Cortex of kidney (tissue), 1 donor: ENCODE results near the gene ERAL1.
"Not testable (repeated sequence)": the region's sequence is repeated elsewhere in the genome, so short reads cannot be mapped to it uniquely, and the experiment has no call there.

Experiments
- DNase-seq: peaks from one replicate; lab custom pipeline; 2025; lab: John Stamatoyannopoulos, UW

ERAL1 gene

GRCh38 chr17:28854457-28855335 is at the start of gene ERAL1:
TSS of gene ERAL1 (plus strand) at chr17:28855016. CDS start at chr17:28855035, 19 bp downstream.
- no peak for DNase-seq

DNA sequence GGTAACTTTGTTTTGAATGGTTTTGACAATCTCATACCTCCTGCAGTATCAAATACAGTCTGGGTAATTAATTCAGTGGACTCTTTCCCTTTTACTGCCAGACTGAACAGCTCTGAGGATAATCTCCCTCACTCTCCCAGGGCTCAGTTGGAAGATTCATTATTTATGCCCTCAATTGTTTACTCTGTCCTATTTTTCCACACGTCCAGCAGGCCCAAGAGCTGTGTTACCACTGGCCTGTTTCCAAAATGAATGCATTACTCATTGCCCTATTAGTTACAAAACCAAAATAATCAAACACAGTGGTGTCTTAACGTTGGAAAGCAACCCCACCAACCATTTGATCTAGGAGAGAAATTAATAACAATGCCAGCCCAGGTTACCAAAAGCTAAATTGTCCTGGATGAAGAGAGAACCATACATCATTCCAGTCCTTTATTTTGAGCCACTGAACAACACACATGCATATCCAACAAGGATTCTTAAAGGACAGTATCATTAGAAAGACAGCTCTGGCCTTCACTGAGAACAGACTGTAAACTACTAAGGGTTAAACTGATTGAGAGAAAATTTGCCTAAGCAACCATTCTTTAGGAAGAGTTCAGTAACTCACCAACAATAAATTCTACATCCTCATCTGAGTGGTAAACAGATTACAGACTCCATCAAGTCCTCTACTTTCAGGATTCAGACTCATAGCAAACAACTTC is 46.7 kb upstream of the ERAL1 start:
- no peak for DNase-seq

DNA sequence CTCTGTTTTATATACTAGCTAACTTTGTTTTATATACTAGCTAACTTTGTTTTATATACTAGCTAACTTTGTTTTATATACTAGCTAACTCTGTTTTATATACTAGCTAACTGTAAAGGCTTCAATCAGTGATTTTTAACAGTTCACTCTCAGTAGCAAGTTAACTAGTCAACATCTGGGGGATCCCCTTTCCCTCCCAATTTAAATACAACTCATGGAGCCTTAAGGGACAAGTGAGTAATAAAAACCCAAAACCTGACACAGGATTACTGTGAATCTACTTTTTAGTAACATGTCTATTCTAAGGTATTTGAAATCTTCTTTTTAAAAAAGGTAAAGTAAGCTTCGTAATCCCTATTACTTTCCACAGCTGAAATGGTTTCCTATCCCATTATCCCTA is 44.4 kb upstream of the ERAL1 start:
- DNase-seq = no peak

DNA sequence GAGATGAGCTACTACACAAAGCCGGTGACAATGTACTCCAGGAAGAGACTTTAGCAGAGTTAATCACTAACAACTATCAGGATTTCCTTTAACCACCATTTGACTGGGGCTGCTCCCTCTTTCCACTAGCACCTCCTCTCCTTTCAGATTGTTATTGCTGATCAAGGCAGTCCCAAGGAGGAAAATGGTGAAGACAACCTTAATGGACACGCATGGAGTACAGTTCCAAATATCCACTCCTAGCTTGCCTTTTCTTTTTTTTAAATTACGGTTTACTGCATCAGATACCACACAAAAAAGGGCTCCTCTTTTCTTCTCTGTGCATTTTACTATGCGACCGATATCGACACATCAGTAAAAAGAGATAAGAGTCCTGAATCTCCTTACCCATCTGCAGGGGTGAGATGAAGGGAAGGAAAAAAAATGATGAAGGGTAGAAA is 43.1 kb upstream of the ERAL1 start:
- DNase-seq = no peak

DNA sequence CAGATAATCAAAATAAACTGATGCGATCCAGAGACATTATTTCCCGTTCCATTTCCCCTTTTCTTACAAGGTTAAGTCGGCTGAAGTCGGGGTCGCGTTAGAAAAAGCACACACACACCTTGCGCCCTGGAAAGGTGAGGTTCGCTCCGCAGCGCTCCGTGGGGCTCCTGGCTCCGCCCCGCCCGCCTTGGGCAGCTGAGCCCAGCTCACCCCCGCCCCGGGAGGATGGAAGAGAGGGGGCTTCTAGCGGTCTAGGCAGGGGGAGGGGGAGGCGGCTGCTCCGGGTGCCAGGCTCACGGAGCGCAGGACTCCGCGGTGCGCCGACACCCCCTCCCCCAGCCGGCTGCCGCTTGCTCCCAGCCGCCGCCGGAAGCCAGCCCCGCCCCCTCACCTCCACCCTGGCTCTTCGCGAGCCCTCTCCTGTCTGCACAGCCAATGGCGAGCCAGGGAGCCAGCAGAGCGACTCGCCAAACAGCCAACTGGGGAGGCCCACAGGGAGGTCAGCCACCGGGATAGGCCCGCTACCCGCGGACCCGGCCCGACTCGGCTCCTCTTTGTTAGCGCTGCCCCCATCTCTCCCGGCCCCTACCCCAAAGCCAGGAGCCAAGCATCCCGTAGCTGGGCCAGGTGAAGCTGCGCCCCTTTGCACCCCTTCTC is 42.6 kb upstream of the ERAL1 start:
- DNase-seq = peak; percentile 91

DNA sequence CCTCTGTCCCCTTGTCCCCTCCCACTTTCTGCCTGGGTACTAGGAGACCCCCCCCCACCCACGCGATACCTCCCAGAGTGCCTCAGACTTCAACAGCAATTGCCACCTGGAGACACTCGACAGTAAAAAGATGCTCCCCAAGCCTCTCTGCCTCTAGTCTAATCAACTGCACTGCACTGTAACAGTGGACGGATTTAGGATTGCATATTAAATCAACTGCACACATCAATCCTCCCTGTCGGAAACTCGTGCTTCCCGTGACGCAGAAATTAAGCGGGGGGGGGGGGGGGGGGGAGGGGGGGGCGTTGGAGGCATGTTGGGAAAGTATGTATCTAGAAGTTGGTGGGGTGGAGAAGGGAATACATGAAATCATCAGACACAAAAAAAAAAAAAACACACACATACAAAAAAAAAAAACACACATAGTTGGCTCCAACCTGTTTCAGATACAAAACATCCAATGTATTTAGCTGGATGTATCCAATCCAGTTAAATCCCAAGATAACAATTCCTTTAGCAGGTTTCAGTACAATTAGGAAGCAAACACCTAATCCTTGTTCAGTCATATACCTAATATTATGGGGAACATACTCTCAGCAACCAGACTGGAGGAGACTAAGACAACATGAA is 42.0 kb upstream of the ERAL1 start:
- no peak for DNase-seq

DNA sequence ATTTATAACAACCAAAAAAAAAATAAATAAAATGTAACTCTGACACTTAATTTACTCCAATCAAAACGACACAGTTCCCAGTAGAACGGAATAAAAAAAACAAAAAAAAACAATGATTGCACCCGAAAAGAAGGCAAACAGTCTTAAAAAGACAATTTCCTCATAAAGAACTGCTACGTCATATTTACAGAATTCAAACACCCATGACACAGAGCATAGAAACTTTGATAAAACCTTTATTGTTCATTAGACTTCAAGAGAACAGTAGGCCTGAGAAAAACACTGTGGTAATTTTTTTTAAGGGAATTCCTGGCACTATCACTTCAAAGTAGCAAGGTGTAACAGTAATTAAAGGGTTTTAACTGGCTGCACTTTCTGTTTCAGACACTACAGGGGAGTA is 38.3 kb upstream of the ERAL1 start:
- no peak for DNase-seq

DNA sequence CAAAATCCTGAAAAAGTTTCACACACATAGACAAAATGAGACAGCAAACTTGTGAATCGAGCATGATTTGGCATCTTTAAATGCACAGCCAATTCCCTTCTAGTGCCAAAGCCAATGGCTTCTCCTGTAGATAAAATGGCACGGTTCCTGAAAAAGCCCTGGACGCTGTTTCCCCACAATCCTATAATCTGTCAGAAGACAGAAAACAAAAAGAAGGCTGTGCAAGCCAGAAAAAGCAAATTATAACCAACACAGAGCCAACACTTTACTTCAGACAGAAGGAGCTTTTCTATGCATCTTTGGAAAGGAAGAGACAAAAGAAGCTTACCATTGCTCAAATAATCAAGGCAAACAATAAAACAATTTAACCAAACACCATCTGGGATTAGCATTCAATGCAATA is 36.0 kb upstream of the ERAL1 start:
- no peak for DNase-seq

DNA sequence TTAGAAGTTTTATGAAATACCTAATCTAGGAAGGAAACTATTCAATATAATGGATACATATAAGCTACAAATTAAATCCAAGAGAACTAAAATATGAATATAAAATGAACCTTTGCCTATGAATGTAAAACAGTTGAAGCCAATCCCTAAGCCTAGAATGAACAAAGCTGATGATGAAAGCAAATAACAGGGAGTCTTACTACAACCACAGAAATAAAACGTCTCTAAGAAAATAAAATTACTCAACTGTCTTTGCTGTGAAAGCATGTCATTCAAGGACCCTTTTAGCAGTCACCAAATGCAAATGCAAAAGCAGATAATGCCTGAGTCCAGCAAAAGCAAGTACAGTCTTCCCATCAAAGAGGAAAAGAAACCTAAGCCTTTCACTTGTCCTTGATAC is 35.2 kb upstream of the ERAL1 start:
- DNase-seq = no peak

DNA sequence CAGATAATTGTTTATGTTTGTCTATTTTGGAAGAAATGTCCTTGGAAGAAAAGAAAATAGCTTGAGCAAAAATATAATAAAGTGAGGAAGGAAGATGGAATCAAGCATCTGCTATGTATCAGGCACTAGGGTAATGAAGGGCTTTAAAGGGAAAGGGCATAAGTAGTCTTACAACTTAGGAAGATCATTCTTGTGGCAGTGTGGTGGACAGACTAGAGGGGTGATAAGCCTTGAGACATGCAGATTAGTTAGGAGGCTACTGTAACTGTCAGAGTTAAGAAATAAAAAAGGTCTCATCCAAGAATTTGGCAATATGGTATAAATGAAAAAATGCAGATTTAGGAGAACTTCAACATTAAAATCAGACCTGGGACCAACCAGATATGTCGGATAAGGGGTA is 27.1 kb upstream of the ERAL1 start:
- no peak for DNase-seq

- DNase-seq = no peak
Measured at GRCh38 chr17:28828294-28829040, 26.3 kb upstream of the ERAL1 start.

GRCh38 chr17:28834420-28834819 is 20.4 kb upstream of the ERAL1 start:
- no peak for DNase-seq

DNA sequence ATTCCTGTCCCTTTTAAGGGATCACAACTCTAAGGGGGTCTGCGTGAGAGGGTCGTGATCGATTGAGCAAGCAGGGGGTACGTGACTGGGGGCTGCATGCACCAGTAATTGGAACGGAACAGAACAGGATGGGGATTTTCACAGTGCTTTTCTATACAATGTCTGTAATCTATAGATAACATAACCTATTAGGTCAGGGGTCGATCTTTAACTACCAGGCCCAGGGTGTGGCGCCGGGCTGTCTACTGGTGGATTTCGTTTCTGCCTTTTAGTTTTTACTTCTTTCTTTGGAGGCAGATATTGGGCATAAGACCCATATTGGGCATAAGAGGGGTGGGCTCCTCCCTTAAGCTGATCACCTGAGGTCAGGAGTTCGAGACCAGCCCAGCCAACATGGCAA is 18.3 kb upstream of the ERAL1 start:
- not testable (repeated sequence) for DNase-seq

GRCh38 chr17:28839221-28839620 is 15.6 kb upstream of the ERAL1 start:
- DNase-seq = no peak

DNA sequence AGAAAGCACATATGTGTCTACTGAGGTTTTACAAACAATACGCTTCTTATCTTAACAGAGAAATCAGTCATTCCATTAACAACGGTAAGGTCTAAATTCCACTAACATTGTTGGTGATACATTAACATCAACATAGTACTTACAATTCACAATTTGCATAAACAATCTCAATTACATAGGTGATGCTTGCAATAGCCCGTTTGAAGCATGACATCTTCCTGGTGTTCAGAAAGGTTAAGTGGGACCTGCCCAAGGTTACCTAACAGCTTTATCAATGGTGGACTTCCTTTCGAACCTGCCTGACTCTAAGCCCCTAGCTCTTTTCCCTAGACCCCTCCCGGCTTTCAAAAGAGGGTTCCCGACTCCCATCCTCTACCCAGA is 12.9 kb upstream of the ERAL1 start:
- no peak for DNase-seq

- DNase-seq = no peak
Measured at GRCh38 chr17:28842282-28843012, 12.4 kb upstream of the ERAL1 start, which contains the start of gene FAM222B. TSS of gene FAM222B (minus strand) at chr17:28842790. CDS start at chr17:28766667, 76,123 bp downstream.

- DNase-seq = no peak
Measured at GRCh38 chr17:28843816-28844148, 11.0 kb upstream of the ERAL1 start.

- DNase-seq = no peak
Measured at GRCh38 chr17:28846231-28846630, 8.6 kb upstream of the ERAL1 start.

DNA sequence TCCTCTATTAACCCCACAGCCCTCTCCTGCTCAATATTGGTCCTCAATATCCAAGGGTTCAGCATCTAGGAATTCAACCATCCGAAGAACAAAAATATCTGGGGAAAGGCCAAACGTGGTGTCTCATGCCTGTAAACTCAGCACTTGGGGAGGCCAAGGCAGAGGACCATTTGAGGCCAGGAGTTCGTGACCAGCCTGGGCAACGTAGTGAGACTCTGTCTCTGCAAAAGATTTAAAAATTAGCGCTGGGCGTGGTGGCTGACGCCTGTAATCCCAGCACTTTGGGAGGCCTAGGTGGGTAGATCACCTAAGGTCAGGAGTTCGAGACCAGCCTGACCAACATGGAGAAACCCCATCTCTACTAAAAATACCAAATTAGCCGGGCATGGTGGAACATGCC is 8.1 kb upstream of the ERAL1 start:
- DNase-seq = not testable (repeated sequence)

DNA sequence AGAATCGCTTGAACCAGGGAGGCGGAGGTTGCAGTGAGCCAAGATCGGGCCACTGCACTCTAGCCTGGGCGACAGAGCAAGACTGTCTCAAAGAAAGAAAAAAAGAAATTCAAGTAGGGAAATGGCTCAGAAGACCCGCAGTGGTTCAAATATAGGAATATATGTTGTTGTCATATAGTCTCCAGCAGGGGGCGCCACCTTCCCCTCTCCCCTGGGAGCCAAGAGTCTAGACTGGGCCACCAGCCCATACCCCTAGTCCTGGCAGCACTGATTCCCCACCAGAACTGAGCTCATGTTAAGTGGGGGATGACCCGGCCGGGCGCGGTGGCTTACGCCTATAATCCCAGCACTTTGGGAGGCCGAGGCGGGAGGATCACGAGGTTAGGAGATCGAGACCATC is 6.1 kb upstream of the ERAL1 start:
- not testable (repeated sequence) for DNase-seq

DNA sequence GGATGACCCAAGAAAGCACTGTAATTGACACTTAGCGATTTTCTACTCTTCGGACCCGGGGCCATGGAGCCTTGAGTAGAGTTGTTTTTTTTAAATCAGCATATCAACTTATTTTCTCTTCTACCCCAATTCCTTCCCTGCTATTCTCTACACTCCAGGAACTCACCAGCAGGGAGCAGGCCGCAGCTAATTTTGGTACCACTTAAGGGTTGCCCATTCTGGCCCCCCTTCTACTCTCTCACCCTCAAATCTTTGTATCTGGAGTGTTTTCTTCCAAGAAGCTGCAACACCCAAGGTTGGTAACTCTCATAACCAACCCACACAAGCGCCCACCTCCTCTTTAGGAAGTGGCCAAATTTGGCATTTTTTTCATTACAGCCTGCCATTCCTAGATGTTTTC is 5.5 kb upstream of the ERAL1 start:
- DNase-seq = no peak
